Vagina (tissue), 2 donors: ENCODE results near the gene C9orf50. TPM values are rescaled to one million over a fixed set of nuclear protein-coding genes. Genes with fewer than 3 reads are reported as not detected.

Source experiments
- DNase-seq, 2 donors: peaks; one replicate each; pipeline ENCODE4 v3.0.0-alpha.2; 2017; ENCODE audit errors: extremely low spot score in 2 of 2
- H3K27ac ChIP-seq: fragments of 200-600 bp; sonication (generic); one replicate; pipeline ENCODE4 v1.5.1; 2019
- H3K27me3 ChIP-seq: fragments of 200-600 bp; sonication (generic); one replicate; pipeline ENCODE4 v1.5.1; 2019
- H3K36me3 ChIP-seq, 2 donors: fragments of 200-600 bp; sonication (generic); one replicate each; pipeline ENCODE4 v1.5.1; 2017 to 2019
- H3K4me1 ChIP-seq: fragments of 200-600 bp; sonication (generic); one replicate; pipeline ENCODE4 v1.5.1; 2019
- H3K4me3 ChIP-seq, 2 donors: fragments of 200-600 bp; sonication (generic); 1 replicate in 1 of 2; 2 replicates in 1 of 2; pipeline ENCODE4 v1.5.1; 2016 to 2019
- H3K9me3 ChIP-seq: fragments of 200-600 bp; sonication (generic); one replicate; pipeline ENCODE4 v1.5.1; 2019
- CTCF ChIP-seq, 3 experiments: fragments of 450-650 bp in 2 of 3; fragments of 200-600 bp in 1 of 3; sonication (generic) in 1 of 3; IDR thresholded peaks; one replicate each; pipeline ENCODE4 v1.5.1; 2017 to 2019; ENCODE audit warnings: antibody characterized with exemption in 3 of 3, mild to moderate bottlenecking in 2 of 3, moderate library complexity in 2 of 3
- POLR2A ChIP-seq, 2 donors: fragments of 450-650 bp; IDR thresholded peaks; one replicate each; pipeline ENCODE4 v1.6.1; 2017; ENCODE audit warnings: antibody characterized with exemption in 2 of 2, mild to moderate bottlenecking in 2 of 2, moderate library complexity in 2 of 2
- POLR2AphosphoS5 ChIP-seq, 2 donors: sonication (generic); formaldehyde crosslinking; IDR thresholded peaks; one replicate each; pipeline ENCODE4 v1.9.0; 2017; ENCODE audit warnings: antibody characterized with exemption in 2 of 2, mild to moderate bottlenecking in 2 of 2, low read depth in 1 of 2; ENCODE audit not compliant: insufficient read depth in 1 of 2
- intact Hi-C: fragments of 100-400 bp; cut with DNase I; formaldehyde crosslinking; loops from one replicate; pipeline ENCODE4 v1.15.1; 2023
- total RNA-seq: library from RNA; depleted of rRNA; stranded (reverse); fragments of >200 nt; gene quantifications from one replicate; pipeline ENCODE4 v1.2.3, GENCODE V29; 2016

Gene C9orf50
- total RNA-seq, 1 donor from 2014 or later, result not detected

- TF ChIP-seq POLR2AphosphoS5 (IDR thresholded peaks at IDR 0.05; ENCODE audit: insufficient read depth in 1 of 2, low read depth in 1 of 2) (no peak), POLR2A (IDR thresholded peaks at IDR 0.05) (no peak), CTCF (IDR thresholded peaks at IDR 0.05) (no peak)
- peaks cover 0 to 14% of the 10 kb centered on the region in 2 donors for H3K36me3 ChIP-seq
- intact Hi-C loops, result no loop called here
- DNase-seq, result no peak
- no peaks in the 10 kb centered on the region for H3K9me3 ChIP-seq
- no peaks in the 10 kb centered on the region for H3K27me3 ChIP-seq
- H3K4me3 ChIP-seq, result no peak overlapping the region
- peaks cover 66% of the 10 kb centered on the region for H3K4me1 ChIP-seq
- H3K27ac ChIP-seq, result no peak overlapping the region
Observed at GRCh38 chr9:129628709-129629108, 7.8 kb upstream of the C9orf50 start.

- intact Hi-C loops, result no loop called here
- no peaks in the 10 kb centered on the region for H3K9me3 ChIP-seq
- H3K27me3 ChIP-seq, result no peaks in the 10 kb centered on the region
- no peak for DNase-seq
- peak overlapping the region; percentile 76 for H3K27ac ChIP-seq
- H3K4me3 ChIP-seq, result peak overlapping the region; percentile 66 to 91
- peaks cover 0 to 5% of the 10 kb centered on the region in 2 donors for H3K36me3 ChIP-seq
- H3K4me1 ChIP-seq, result peaks cover 66% of the 10 kb centered on the region
- no peak for TF ChIP-seq POLR2A (IDR thresholded peaks at IDR 0.05)
- TF ChIP-seq POLR2AphosphoS5 (IDR thresholded peaks at IDR 0.05; ENCODE audit: insufficient read depth in 1 of 2, low read depth in 1 of 2), result no peak
- TF ChIP-seq CTCF (IDR thresholded peaks at IDR 0.05), result no peak
Observed at GRCh38 chr9:129627556-129628440, 6.9 kb upstream of the C9orf50 start.

- Histone ChIP-seq H3K4me1 (peaks cover 63% of the 10 kb centered on the region), H3K9me3 (no peaks in the 10 kb centered on the region), H3K27ac (peak overlapping the region; percentile 76), H3K27me3 (no peaks in the 10 kb centered on the region), H3K4me3 (peak overlapping the region; percentile 66 to 91), H3K36me3 (no peaks in the 10 kb centered on the region)
- DNase-seq, result no peak
- intact Hi-C loops, result no loop called here
- TF ChIP-seq POLR2A (IDR thresholded peaks at IDR 0.05) (no peak), CTCF (IDR thresholded peaks at IDR 0.05) (no peak), POLR2AphosphoS5 (IDR thresholded peaks at IDR 0.05; ENCODE audit: insufficient read depth in 1 of 2, low read depth in 1 of 2) (no peak)
Observed at GRCh38 chr9:129626625-129627284, 5.9 kb upstream of the C9orf50 start.

- no peaks in the 10 kb centered on the region for H3K36me3 ChIP-seq
- H3K4me1 ChIP-seq, result peaks cover 57% of the 10 kb centered on the region
- TF ChIP-seq POLR2AphosphoS5 (IDR thresholded peaks at IDR 0.05; ENCODE audit: insufficient read depth in 1 of 2, low read depth in 1 of 2), result peak; percentile 85 to 100
- peak in 1 of 2 donors; percentile 96 for TF ChIP-seq POLR2A (IDR thresholded peaks at IDR 0.05)
- no peak for TF ChIP-seq CTCF (IDR thresholded peaks at IDR 0.05)
- peak within 1 kb of the TSS; percentile 76 for H3K27ac ChIP-seq
- DNase-seq, result no peak
- intact Hi-C loops, result no loop called here
- H3K4me3 ChIP-seq, result peak within 1 kb of the TSS; percentile 66 to 91
- H3K9me3 ChIP-seq, result no peaks in the 10 kb centered on the region
- H3K27me3 ChIP-seq, result no peaks in the 10 kb centered on the region
Observed at GRCh38 chr9:129626079-129626624, 5.3 kb upstream of the C9orf50 start, which contains the start of gene NTMT1. TSS of gene NTMT1 (plus strand) at chr9:129626163. CDS start at chr9:129632704, 6,541 bp downstream.
